GM21737 (cell line): ENCODE data around the gene SSR1.
"Not testable (repeated sequence)": the region's sequence is repeated elsewhere in the genome, so short reads cannot be mapped to it uniquely, and the experiment has no call there.

Experiments used
- ATAC-seq: cut with Tn5 transposase; IDR thresholded peaks from one replicate; pipeline ENCODE4 v1.9.1; 2021; ENCODE audit warnings: mild to moderate bottlenecking, moderate library complexity; ENCODE audit not compliant: unreplicated experiment

The SSR1 gene

GRCh38 chr6:7283676-7284075 is 29.3 kb downstream of the SSR1 start:
- ATAC-seq, result no peak

- ATAC-seq, result no peak
Measured at GRCh38 chr6:7282097-7282906, 30.7 kb downstream of the SSR1 start.

- no peak for ATAC-seq
Measured at GRCh38 chr6:7276199-7276524, 36.8 kb downstream of the SSR1 start.

- not testable (repeated sequence) for ATAC-seq
Measured at GRCh38 chr6:7274525-7274924, 38.5 kb downstream of the SSR1 start.

- no peak for ATAC-seq
Measured at GRCh38 chr6:7273709-7274108, 39.3 kb downstream of the SSR1 start.

GRCh38 chr6:7271205-7271534 is 41.8 kb downstream of the SSR1 start:
- no peak for ATAC-seq

- no peak for ATAC-seq
Measured at GRCh38 chr6:7270320-7271204, 42.4 kb downstream of the SSR1 start.

- ATAC-seq, result no peak
Measured at GRCh38 chr6:7269816-7270215, 43.2 kb downstream of the SSR1 start.

- ATAC-seq, result no peak
Measured at GRCh38 chr6:7268816-7269555, 44.0 kb downstream of the SSR1 start.

- no peak for ATAC-seq
Measured at GRCh38 chr6:7268362-7268761, 44.6 kb downstream of the SSR1 start.

- no peak for ATAC-seq
Measured at GRCh38 chr6:7267466-7268091, 45.4 kb downstream of the SSR1 start.

GRCh38 chr6:7267071-7267465 is 45.9 kb downstream of the SSR1 start:
- ATAC-seq, result no peak

- not testable (repeated sequence) for ATAC-seq
Measured at GRCh38 chr6:7265385-7265726, 47.6 kb downstream of the SSR1 start.

GRCh38 chr6:7264686-7265384 is 48.2 kb downstream of the SSR1 start:
- ATAC-seq, result no peak

GRCh38 chr6:7264041-7264440 is 49.0 kb downstream of the SSR1 start:
- no peak for ATAC-seq

- ATAC-seq, result not testable (repeated sequence)
Measured at GRCh38 chr6:7263519-7263805, 49.5 kb downstream of the SSR1 start.

- no peak for ATAC-seq
Measured at GRCh38 chr6:7262746-7263518, 50.1 kb downstream of the SSR1 start.

- no peak for ATAC-seq
Measured at GRCh38 chr6:7261852-7262461, 51.0 kb downstream of the SSR1 start.

- ATAC-seq, result peak; percentile 67
Measured at GRCh38 chr6:7261032-7261841, 51.8 kb downstream of the SSR1 start.
